Measurements from ENCODE around the gene FSTL4. TPM values are rescaled to one million over a fixed set of nuclear protein-coding genes. Genes with fewer than 3 reads are reported as not detected.

FSTL4 gene
- total and polyA plus RNA-seq, 2 of the 13 experiments (the other 11 are each of a cell fraction or from before 2014, with no cell fraction given) = 2.1 to 3.0 TPM

DNA sequence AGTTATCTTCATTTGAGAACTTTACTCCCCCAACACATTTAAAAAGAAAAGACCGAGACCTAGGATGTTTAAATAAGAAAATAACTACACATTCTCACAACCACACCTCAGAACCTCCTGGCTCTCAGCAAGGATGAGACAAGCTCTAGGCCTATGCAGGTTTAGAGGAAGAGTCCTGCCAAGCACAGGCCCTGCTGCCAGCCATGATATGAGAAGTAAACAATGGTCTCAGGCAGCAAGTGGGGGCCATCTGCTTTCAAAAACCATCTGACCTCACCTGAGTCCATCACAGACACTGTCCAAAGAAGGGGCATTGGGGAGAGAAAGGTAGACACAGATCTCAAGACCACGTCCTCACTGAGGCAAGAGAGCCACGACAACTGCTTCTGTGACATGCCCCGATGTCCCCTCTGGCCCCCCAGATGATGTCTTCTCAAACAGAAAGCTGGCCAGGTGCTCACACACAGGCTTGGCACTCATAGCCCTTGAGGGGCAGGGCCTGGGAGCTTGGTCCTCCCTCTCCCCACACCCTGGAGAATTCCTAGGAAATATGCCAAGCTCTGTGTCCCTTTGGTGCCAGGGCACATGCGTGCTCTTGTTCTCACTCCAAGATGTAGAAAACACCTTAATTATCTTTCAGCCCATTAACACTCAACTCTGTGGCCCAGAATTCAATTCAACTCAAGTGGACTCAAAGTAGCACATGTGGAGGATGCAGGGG, 150.4 kb downstream of the FSTL4 start (continued):
- TF ChIP-seq, protein P1, sequence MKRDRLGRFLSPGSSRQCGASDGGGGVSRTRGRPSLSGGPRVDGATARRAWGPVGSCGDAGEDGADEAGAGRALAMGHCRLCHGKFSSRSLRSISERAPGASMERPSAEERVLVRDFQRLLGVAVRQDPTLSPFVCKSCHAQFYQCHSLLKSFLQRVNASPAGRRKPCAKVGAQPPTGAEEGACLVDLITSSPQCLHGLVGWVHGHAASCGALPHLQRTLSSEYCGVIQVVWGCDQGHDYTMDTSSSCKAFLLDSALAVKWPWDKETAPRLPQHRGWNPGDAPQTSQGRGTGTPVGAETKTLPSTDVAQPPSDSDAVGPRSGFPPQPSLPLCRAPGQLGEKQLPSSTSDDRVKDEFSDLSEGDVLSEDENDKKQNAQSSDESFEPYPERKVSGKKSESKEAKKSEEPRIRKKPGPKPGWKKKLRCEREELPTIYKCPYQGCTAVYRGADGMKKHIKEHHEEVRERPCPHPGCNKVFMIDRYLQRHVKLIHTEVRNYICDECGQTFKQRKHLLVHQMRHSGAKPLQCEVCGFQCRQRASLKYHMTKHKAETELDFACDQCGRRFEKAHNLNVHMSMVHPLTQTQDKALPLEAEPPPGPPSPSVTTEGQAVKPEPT (CRISPR knock-in tag; IDR thresholded peaks at IDR 0.05; ENCODE audit: low read depth) = no peak
- TF ChIP-seq ARNT2 (CRISPR knock-in tag; IDR thresholded peaks at IDR 0.05; ENCODE audit: low read depth) (no peak), CHD4 (IDR thresholded peaks at IDR 0.05; ENCODE audit: borderline replicate concordance, low read length) (no peak), ZSCAN29 (CRISPR knock-in tag; conservative IDR thresholded peaks at IDR 0.05) (no peak)

DNA sequence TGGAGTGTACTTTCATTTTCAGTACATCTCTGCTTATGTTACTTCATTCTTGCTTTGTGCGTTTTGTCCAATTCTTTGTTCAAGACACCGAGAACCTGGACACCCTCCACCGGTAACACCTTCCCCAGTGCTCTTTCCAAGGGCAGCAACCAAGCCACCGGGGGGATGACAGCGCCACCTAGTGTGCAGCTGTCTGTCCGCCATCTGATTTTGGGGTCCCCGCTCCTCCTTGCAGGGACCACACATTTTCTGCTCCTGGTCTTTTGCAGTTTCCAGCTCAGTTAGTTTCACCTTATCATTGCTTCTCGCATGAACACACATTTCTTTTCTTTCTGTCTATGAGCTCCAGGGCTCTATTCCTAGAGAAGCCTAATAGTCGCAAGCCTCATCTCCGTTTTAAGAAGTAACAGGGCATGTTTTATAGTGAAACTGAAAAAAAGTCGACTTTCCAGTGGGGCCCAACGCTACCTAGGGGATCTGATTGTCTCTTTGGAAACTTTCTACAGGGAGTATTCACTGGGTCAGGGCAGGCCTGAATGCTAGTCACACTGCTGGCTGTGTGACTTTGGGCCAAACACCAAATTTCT, 152.1 kb downstream of the FSTL4 start:
- no peak overlapping the region for H3K27ac ChIP-seq (ENCODE audit: extremely low read length, insufficient read depth, low read length)
- H3K79me2 ChIP-seq (ENCODE audit: insufficient read depth, low read length) = no peaks in the 10 kb centered on the region
- POLR2A ChIA-PET = no interaction called here
- H2AFZ ChIP-seq (ENCODE audit: low read length) = no peak overlapping the region
- CTCF ChIA-PET (ENCODE audit: low intra/inter-chr PET ratio, low total read pairs) = no interaction called here
- WGBS (ENCODE audit: low lambda C conversion rate) = 28% methylated on average over 12 of the region's 12 CpGs
- no peak for FAIRE-seq
- ATAC-seq = peak; percentile 73
- no peak overlapping the region for H3K9ac ChIP-seq (ENCODE audit: insufficient read depth, low read depth, low read length)
- TF ChIP-seq SMC3 (IDR thresholded peaks at IDR 0.05; ENCODE audit: low read length) (peak; percentile 21; the same call in 1 of the 2 replicates), NR2F6 (IDR thresholded peaks at IDR 0.05) (no peak), NR2F6 (CRISPR knock-in tag; IDR thresholded peaks at IDR 0.05) (peak; percentile 36; the same call in 1 of the 2 replicates), HNRNPK (IDR thresholded peaks at IDR 0.05; ENCODE audit: low read depth, low read length, poor library complexity, severe bottlenecking) (no peak), YY1 (IDR thresholded peaks at IDR 0.05; ENCODE audit: insufficient read depth, insufficient replicate concordance, low read depth, low read length) (peak; percentile 32), RAD21 (CRISPR knock-in tag; IDR thresholded peaks at IDR 0.05) (peak; percentile 35; the same call in 1 of the 2 replicates), STAG1 (CRISPR knock-in tag; IDR thresholded peaks at IDR 0.05) (peak; percentile 60), ZNF20 (CRISPR knock-in tag; IDR thresholded peaks at IDR 0.05) (no peak)
- TF ChIP-seq, protein P2, sequence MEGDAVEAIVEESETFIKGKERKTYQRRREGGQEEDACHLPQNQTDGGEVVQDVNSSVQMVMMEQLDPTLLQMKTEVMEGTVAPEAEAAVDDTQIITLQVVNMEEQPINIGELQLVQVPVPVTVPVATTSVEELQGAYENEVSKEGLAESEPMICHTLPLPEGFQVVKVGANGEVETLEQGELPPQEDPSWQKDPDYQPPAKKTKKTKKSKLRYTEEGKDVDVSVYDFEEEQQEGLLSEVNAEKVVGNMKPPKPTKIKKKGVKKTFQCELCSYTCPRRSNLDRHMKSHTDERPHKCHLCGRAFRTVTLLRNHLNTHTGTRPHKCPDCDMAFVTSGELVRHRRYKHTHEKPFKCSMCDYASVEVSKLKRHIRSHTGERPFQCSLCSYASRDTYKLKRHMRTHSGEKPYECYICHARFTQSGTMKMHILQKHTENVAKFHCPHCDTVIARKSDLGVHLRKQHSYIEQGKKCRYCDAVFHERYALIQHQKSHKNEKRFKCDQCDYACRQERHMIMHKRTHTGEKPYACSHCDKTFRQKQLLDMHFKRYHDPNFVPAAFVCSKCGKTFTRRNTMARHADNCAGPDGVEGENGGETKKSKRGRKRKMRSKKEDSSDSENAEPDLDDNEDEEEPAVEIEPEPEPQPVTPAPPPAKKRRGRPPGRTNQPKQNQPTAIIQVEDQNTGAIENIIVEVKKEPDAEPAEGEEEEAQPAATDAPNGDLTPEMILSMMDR (CRISPR knock-in tag; IDR thresholded peaks at IDR 0.05) = peak; percentile 71
- H3K9me3 ChIP-seq (ENCODE audit: low read length) = no peaks in the 10 kb centered on the region
- H3K4me2 ChIP-seq (ENCODE audit: low read depth, low read length) = no peak overlapping the region
- H3K27me3 ChIP-seq (ENCODE audit: control insufficient read depth in 1 of 2, insufficient read depth in 2 of 2, low read length in 2 of 2) = peaks cover 0 to 3% of the 10 kb centered on the region in 2 experiments; a peak in 1 of 5 replicates
- intact Hi-C loops (cut with micrococcal nuclease; ENCODE audit: unreplicated experiment) = loop anchor here (5.0 kb wide), 1 partner anchor 348 kb away; no protein-coding TSS in a partner anchor
- H4K20me1 ChIP-seq (ENCODE audit: insufficient read depth, low read length) = no peaks in the 10 kb centered on the region
- H3K36me3 ChIP-seq (replicated peaks in 1 of 2; ENCODE audit: control insufficient read depth in 1 of 2, insufficient read depth in 2 of 2, low read length in 2 of 2) = no peaks in the 10 kb centered on the region
- no peak for DNase-seq (ENCODE audit: low spot score)
- H3K4me1 ChIP-seq (ENCODE audit: insufficient read depth, low read length) = no peaks in the 10 kb centered on the region
- no peak overlapping the region for H3K4me3 ChIP-seq (replicated peaks in 1 of 3; ENCODE audit: insufficient read depth in 1 of 3, low read depth in 2 of 3, low read length in 3 of 3)
- no TSS peak for BruUV-seq (replicated peaks)
- in situ Hi-C loops (cut with HindIII; ENCODE audit: extremely low pct_ligation_motif_present, low pct_unique_long_range_greater_than_20kb) = no loop called here

All from HepG2 (cell line).